CD14-positive monocyte (primary cell): Measurements from ENCODE around the gene PREP. TPM values are rescaled to one million over a fixed set of nuclear protein-coding genes. Genes with fewer than 3 reads are reported as not detected.

Source experiments
- DNase-seq, 3 donors: peaks; one replicate each; pipeline ENCODE4 v3.0.0-alpha.2; 2011 to 2022
- H2AFZ ChIP-seq: 2 replicates; pipeline ENCODE4 v1.6.0; 2012; ENCODE audit warnings: mild to moderate bottlenecking, low read depth, low read length, inconsistent platforms; ENCODE audit not compliant: insufficient read depth, poor library complexity, severe bottlenecking
- H3K27ac ChIP-seq, 2 donors: 1 replicate in 1 of 2; 2 replicates in 1 of 2; pipeline ENCODE4 v1.5.1; 2012 to 2013; ENCODE audit warnings: low read length in 2 of 2, control low read depth in 1 of 2, inconsistent platforms in 1 of 2, low read depth in 1 of 2, mild to moderate bottlenecking in 1 of 2
- H3K27me3 ChIP-seq, 2 donors: one replicate each; pipeline versions ENCODE4 v1.6.0 to v1.6.1; 2011 to 2013; ENCODE audit warnings: low read length in 2 of 2; ENCODE audit not compliant: control insufficient read depth in 2 of 2, insufficient read depth in 2 of 2
- H3K36me3 ChIP-seq, 2 donors: replicated peaks in 1 of 2; 1 replicate in 1 of 2; 2 replicates in 1 of 2; pipeline versions ENCODE4 v1.5.1 to v1.6.1; 2012 to 2013; ENCODE audit warnings: low read length in 2 of 2, control low read depth in 1 of 2, inconsistent platforms in 1 of 2, mild to moderate bottlenecking in 1 of 2; ENCODE audit not compliant: insufficient read depth in 2 of 2, control insufficient read depth in 1 of 2
- H3K4me1 ChIP-seq, 2 donors: 1 replicate in 1 of 2; 2 replicates in 1 of 2; pipeline versions ENCODE4 v1.5.1 to v1.6.1; 2012 to 2013; ENCODE audit warnings: low read length in 2 of 2, control low read depth in 1 of 2, inconsistent platforms in 1 of 2, mild to moderate bottlenecking in 1 of 2, moderate library complexity in 1 of 2; ENCODE audit not compliant: insufficient read depth in 2 of 2, control insufficient read depth in 1 of 2
- H3K4me2 ChIP-seq: replicated peaks from 2 replicates; pipeline ENCODE3; 2012; ENCODE audit warnings: low read length, moderate library complexity, mild to moderate bottlenecking; ENCODE audit not compliant: poor library complexity, severe bottlenecking; ENCODE audit errors: extremely low read depth
- H3K4me3 ChIP-seq, 3 experiments: fragments of 200-600 bp in 1 of 3; sonication (generic) in 1 of 3; replicated peaks in 1 of 3; 1 replicate in 2 of 3; 2 replicates in 1 of 3; pipeline ENCODE4 v1.5.1; 2011 to 2013; ENCODE audit warnings: low read length in 3 of 3, mild to moderate bottlenecking in 3 of 3, control low read depth in 2 of 3, low read depth in 2 of 3, inconsistent platforms in 1 of 3, moderate library complexity in 1 of 3
- H3K79me2 ChIP-seq: 2 replicates; pipeline ENCODE4 v1.6.0; 2012; ENCODE audit warnings: mild to moderate bottlenecking, control low read depth, inconsistent platforms, low read length, moderate library complexity; ENCODE audit not compliant: insufficient read depth
- H3K9ac ChIP-seq: 2 replicates; pipeline ENCODE4 v1.6.0; 2017; ENCODE audit warnings: low read length, mild to moderate bottlenecking; ENCODE audit not compliant: insufficient read depth, poor library complexity, severe bottlenecking
- H3K9me3 ChIP-seq, 2 donors: replicated peaks in 1 of 2; 1 replicate in 1 of 2; 2 replicates in 1 of 2; pipeline versions ENCODE4 v1.5.1 to v1.6.1; 2012 to 2013; ENCODE audit warnings: low read length in 2 of 2, control low read depth in 1 of 2; ENCODE audit not compliant: control insufficient read depth in 1 of 2, insufficient read depth in 1 of 2
- H4K20me1 ChIP-seq: 2 replicates; pipeline ENCODE4 v1.6.0; 2012; ENCODE audit warnings: mild to moderate bottlenecking, low read length, control low read depth, moderate library complexity; ENCODE audit not compliant: insufficient read depth
- H3K27ac Mint-ChIP-seq, 7 donors: one replicate each; pipeline ENCODE4 v1.8.0; 2020; ENCODE audit warnings: mild to moderate bottlenecking in 7 of 7, mixed read lengths in 7 of 7, moderate library complexity in 6 of 7, inconsistent platforms in 2 of 7
- H3K27me3 Mint-ChIP-seq, 3 donors: one replicate each; pipeline ENCODE4 v1.8.0; 2021 to 2022; ENCODE audit warnings: low read depth in 3 of 3, mild to moderate bottlenecking in 3 of 3, mixed read lengths in 3 of 3, moderate library complexity in 3 of 3, inconsistent platforms in 1 of 3
- H3K36me3 Mint-ChIP-seq, 2 donors: one replicate each; pipeline ENCODE4 v1.8.0; 2020; ENCODE audit warnings: mixed read lengths in 2 of 2, inconsistent platforms in 1 of 2, mild to moderate bottlenecking in 1 of 2
- H3K4me1 Mint-ChIP-seq: one replicate; pipeline ENCODE4 v1.8.0; 2020; ENCODE audit warnings: mild to moderate bottlenecking, mixed read lengths
- H3K4me3 Mint-ChIP-seq, 2 donors: one replicate each; pipeline ENCODE4 v1.8.0; 2020; ENCODE audit warnings: mild to moderate bottlenecking in 2 of 2, mixed read lengths in 2 of 2, moderate library complexity in 1 of 2
- H3K9me3 Mint-ChIP-seq, 7 donors: one replicate each; pipeline ENCODE4 v1.8.0; 2020 to 2022; ENCODE audit warnings: mixed read lengths in 7 of 7, mild to moderate bottlenecking in 6 of 7, moderate library complexity in 6 of 7, inconsistent platforms in 2 of 7
- WGBS: methylation state at CpG from one replicate; pipeline ENCODE4 v1.1.5; 2013; ENCODE audit warnings: missing lambda C conversion rate; ENCODE audit not compliant: insufficient coverage; 5-methylcytosine and 5-hydroxymethylcytosine counted together
- intact Hi-C, 2 donors: fragments of 100-400 bp; cut with micrococcal nuclease; formaldehyde crosslinking; loops; one replicate each; pipeline versions ENCODE4 v1.15.0 to v1.15.1; 2023
- polyA plus RNA-seq, 3 donors: library from polyadenylated mRNA; depleted of rRNA in 1 of 3; unstranded in 2 of 3; stranded (reverse) in 1 of 3; fragments of 300-500 nt in 2 of 3; fragments of >200 nt in 1 of 3; fragmentation: Illumina TruSeq in 2 of 3; gene quantifications; 1 replicate in 2 of 3; 2 replicates in 1 of 3; pipeline ENCODE4 v1.2.3, GENCODE V29; 2012 to 2021
- TF ChIP-seq, protein P1 (sequence below): fragments of 200-600 bp; IDR thresholded peaks from one replicate; pipeline ENCODE4 v1.8.0; 2022; ENCODE audit warnings: antibody characterized with exemption, mild to moderate bottlenecking

PREP gene
- polyA plus RNA-seq, 3 donors: 21.4 to 40.8 (median 30.7) TPM

DNA sequence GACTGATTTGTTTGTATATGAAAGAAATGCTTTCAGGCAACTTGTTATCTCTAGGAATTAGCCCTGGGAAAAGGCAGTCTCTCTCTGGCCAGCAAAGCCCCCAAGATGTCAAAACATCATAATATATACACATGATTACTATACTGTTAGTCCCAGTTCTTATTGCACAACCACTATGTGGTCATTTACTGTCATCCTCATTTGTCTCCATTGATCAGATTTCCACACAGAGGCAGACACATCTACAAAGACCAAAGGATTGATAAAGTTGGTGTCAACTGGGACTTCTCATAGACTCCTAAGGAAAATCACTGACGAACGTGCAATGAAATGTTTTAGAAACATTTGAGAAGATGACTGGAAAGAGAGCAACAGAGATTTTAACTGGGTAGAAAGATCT, 151.2 kb downstream of the PREP start:
- Histone ChIP-seq H3K9me3 (no peaks in the 10 kb centered on the region), H3K9ac (no peak overlapping the region), H2AFZ (no peak overlapping the region), H4K20me1 (no peaks in the 10 kb centered on the region), H3K27me3 (no peaks in the 10 kb centered on the region), H3K27ac (no peak overlapping the region), H3K4me3 (no peak overlapping the region), H3K4me2 (no peak overlapping the region), H3K4me1 (no peaks in the 10 kb centered on the region), H3K36me3 (no peaks in the 10 kb centered on the region), H3K79me2 (no peaks in the 10 kb centered on the region)
- intact Hi-C loops: no loop called here
- DNase-seq: no peak
- TF ChIP-seq, protein P1, sequence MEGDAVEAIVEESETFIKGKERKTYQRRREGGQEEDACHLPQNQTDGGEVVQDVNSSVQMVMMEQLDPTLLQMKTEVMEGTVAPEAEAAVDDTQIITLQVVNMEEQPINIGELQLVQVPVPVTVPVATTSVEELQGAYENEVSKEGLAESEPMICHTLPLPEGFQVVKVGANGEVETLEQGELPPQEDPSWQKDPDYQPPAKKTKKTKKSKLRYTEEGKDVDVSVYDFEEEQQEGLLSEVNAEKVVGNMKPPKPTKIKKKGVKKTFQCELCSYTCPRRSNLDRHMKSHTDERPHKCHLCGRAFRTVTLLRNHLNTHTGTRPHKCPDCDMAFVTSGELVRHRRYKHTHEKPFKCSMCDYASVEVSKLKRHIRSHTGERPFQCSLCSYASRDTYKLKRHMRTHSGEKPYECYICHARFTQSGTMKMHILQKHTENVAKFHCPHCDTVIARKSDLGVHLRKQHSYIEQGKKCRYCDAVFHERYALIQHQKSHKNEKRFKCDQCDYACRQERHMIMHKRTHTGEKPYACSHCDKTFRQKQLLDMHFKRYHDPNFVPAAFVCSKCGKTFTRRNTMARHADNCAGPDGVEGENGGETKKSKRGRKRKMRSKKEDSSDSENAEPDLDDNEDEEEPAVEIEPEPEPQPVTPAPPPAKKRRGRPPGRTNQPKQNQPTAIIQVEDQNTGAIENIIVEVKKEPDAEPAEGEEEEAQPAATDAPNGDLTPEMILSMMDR: no peak
- Mint-ChIP-seq H3K27ac (no peak overlapping the region), H3K36me3 (no peaks in the 10 kb centered on the region), H3K4me1 (no peaks in the 10 kb centered on the region), H3K27me3 (peaks cover 0 to 5% (median 2%) of the 10 kb centered on the region in 3 donors), H3K9me3 (peaks cover 1 to 6% (median 3%) of the 10 kb centered on the region in 7 donors), H3K4me3 (no peak overlapping the region)
- WGBS: 100% methylated on average over 2 of the region's 2 CpGs

DNA sequence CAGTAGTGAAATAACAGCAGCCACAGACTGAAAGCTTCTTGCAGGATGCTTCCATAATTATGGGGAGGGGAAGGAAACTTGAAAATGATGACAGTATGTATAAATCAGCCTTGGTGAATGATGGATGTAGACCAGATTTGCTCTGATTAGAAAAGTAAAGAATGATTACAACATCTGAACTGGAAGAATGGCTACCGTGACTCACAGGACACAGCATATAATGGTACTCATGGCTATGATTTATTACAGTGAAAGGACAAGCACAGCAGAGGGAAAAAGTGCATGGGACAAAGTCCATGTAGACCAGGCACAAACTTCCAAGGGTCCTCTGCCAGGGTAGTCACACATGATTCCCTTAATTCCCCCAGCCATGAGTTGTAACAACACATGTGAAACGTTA, 152.3 kb downstream of the PREP start:
- no peaks in the 10 kb centered on the region for H3K4me1 ChIP-seq
- no peak overlapping the region for H3K4me3 Mint-ChIP-seq
- H3K4me3 ChIP-seq: no peak overlapping the region
- H3K79me2 ChIP-seq: no peaks in the 10 kb centered on the region
- H4K20me1 ChIP-seq: no peaks in the 10 kb centered on the region
- H3K4me1 Mint-ChIP-seq: no peaks in the 10 kb centered on the region
- H3K27ac ChIP-seq: no peak overlapping the region
- H3K9ac ChIP-seq: no peak overlapping the region
- no peak for DNase-seq
- H3K9me3 ChIP-seq: no peaks in the 10 kb centered on the region
- no peak overlapping the region for H3K4me2 ChIP-seq
- H3K36me3 ChIP-seq: no peaks in the 10 kb centered on the region
- H3K27me3 Mint-ChIP-seq: peaks cover 2% of the 10 kb centered on the region in 3 donors
- WGBS: 68% methylated on average over 2 of the region's 2 CpGs
- H3K27ac Mint-ChIP-seq: no peak overlapping the region
- TF ChIP-seq, protein P1: no peak
- no peaks in the 10 kb centered on the region for H3K36me3 Mint-ChIP-seq
- H3K27me3 ChIP-seq: no peaks in the 10 kb centered on the region
- intact Hi-C loops: no loop called here
- peaks cover 1 to 5% (median 4%) of the 10 kb centered on the region in 7 donors for H3K9me3 Mint-ChIP-seq
- no peak overlapping the region for H2AFZ ChIP-seq
